MM.1S (cell line): ENCODE results near the gene R3HDML.

Source experiments
- DNase-seq: peaks from one replicate; pipeline ENCODE4 v3.0.0-alpha.2; 2015
- H2AFZ ChIP-seq: fragments of 300-600 bp; sonication (generic); 2 replicates; pipeline ENCODE4 v1.6.0; 2016; ENCODE audit warnings: antibody characterized with exemption, low read length
- H3F3A ChIP-seq: fragments of 300-600 bp; sonication (generic); 2 replicates; pipeline ENCODE4 v1.6.1; 2016; ENCODE audit warnings: mild to moderate bottlenecking, antibody characterized with exemption, low read length, moderate library complexity, mixed read lengths; ENCODE audit not compliant: insufficient read depth
- H3K27ac ChIP-seq: fragments of 300-600 bp; sonication (generic); 2 replicates; pipeline ENCODE4 v1.5.1; 2016; ENCODE audit warnings: mild to moderate bottlenecking, low read length
- H3K27me3 ChIP-seq: fragments of 300-600 bp; sonication (generic); replicated peaks from 2 replicates; pipeline ENCODE4 v1.6.0; 2016; ENCODE audit warnings: low read length; ENCODE audit not compliant: insufficient read depth
- H3K36me3 ChIP-seq: fragments of 300-600 bp; sonication (generic); replicated peaks from 2 replicates; pipeline ENCODE4 v1.6.1; 2016; ENCODE audit warnings: mild to moderate bottlenecking, low read length, mixed read lengths; ENCODE audit not compliant: insufficient read depth
- H3K4me1 ChIP-seq: fragments of 300-600 bp; sonication (generic); 2 replicates; pipeline ENCODE4 v1.6.1; 2016; ENCODE audit warnings: low read length, mixed read lengths
- H3K4me2 ChIP-seq: fragments of 300-600 bp; sonication (generic); 2 replicates; pipeline ENCODE4 v1.6.0; 2016; ENCODE audit warnings: low read depth, low read length
- H3K4me3 ChIP-seq: fragments of 300-600 bp; sonication (generic); 2 replicates; pipeline ENCODE4 v1.5.1; 2016; ENCODE audit warnings: low read length, mixed read lengths
- H3K79me2 ChIP-seq: fragments of 300-600 bp; sonication (generic); 2 replicates; pipeline ENCODE4 v1.6.1; 2016; ENCODE audit warnings: mixed run types, low read length, mixed read lengths
- H3K9ac ChIP-seq: fragments of 300-600 bp; sonication (generic); 2 replicates; pipeline ENCODE4 v1.6.1; 2016; ENCODE audit warnings: low read length, mixed read lengths
- H3K9me2 ChIP-seq: fragments of 300-600 bp; sonication (generic); replicated peaks from 2 replicates; pipeline ENCODE4 v1.6.1; 2016; ENCODE audit warnings: mild to moderate bottlenecking, low read length, mixed read lengths; ENCODE audit not compliant: insufficient read depth
- H3K9me3 ChIP-seq: fragments of 300-600 bp; sonication (generic); replicated peaks from 2 replicates; pipeline ENCODE4 v1.6.1; 2016; ENCODE audit warnings: mild to moderate bottlenecking, low read length, mixed read lengths; ENCODE audit not compliant: insufficient read depth
- H4K20me1 ChIP-seq: fragments of 300-600 bp; sonication (generic); 2 replicates; pipeline ENCODE4 v1.6.1; 2016; ENCODE audit warnings: mild to moderate bottlenecking, low read length, moderate library complexity, mixed read lengths; ENCODE audit not compliant: insufficient read depth
- EZH2 ChIP-seq: fragments of 300-600 bp; sonication (generic); optimal IDR thresholded peaks from 2 replicates; pipeline ENCODE3; 2017; ENCODE audit warnings: low read depth, mild to moderate bottlenecking, antibody characterized with exemption, low read length, mixed read lengths
- EZH2phosphoT487 ChIP-seq: fragments of 300-600 bp; sonication (generic); IDR thresholded peaks from 2 replicates; pipeline ENCODE4 v1.6.1; 2018; ENCODE audit warnings: antibody characterized with exemption, low read length
- TF ChIP-seq, protein P1 (sequence below): fragments of 300-600 bp; sonication (generic); IDR thresholded peaks from 2 replicates; pipeline ENCODE4 v1.5.1; 2016; ENCODE audit warnings: antibody characterized with exemption, low read length, mixed read lengths

The R3HDML gene

DNA sequence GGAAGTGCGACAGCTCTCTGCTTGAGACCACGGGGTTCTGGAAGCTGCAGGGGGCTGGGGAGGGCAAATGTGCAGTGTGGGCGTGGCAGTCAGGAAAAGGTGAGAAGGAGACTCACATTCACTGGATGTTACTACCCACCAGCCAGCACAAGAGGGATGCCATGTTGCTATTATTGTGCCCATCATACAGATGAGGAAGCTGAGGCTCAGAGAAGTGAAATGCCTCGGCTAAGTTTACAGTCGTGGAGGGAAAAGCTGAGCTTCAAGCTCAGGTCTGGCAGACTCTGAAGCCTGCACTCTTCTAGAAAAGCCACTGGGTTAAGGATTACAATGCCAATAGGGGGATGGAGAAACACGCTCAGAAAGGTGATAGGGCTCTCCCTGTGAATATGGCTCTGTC lies 53.0 kb downstream of the R3HDML start:
- no peak for TF ChIP-seq EZH2
- no peaks in the 10 kb centered on the region for H3K4me1 ChIP-seq

GRCh38 chr20:44390280-44390679 lies 53.4 kb downstream of the R3HDML start:
- Histone ChIP-seq H4K20me1 (no peaks in the 10 kb centered on the region), H2AFZ (no peak overlapping the region), H3K79me2 (no peaks in the 10 kb centered on the region), H3F3A (no peaks in the 10 kb centered on the region), H3K9ac (no peak overlapping the region), H3K27me3 (peaks cover 14% of the 10 kb centered on the region), H3K9me3 (no peaks in the 10 kb centered on the region), H3K4me1 (no peaks in the 10 kb centered on the region), H3K4me3 (no peak overlapping the region), H3K9me2 (no peaks in the 10 kb centered on the region), H3K27ac (no peak overlapping the region), H3K4me2 (no peak overlapping the region), H3K36me3 (no peaks in the 10 kb centered on the region)
- no peak for DNase-seq
- TF ChIP-seq, protein P1, sequence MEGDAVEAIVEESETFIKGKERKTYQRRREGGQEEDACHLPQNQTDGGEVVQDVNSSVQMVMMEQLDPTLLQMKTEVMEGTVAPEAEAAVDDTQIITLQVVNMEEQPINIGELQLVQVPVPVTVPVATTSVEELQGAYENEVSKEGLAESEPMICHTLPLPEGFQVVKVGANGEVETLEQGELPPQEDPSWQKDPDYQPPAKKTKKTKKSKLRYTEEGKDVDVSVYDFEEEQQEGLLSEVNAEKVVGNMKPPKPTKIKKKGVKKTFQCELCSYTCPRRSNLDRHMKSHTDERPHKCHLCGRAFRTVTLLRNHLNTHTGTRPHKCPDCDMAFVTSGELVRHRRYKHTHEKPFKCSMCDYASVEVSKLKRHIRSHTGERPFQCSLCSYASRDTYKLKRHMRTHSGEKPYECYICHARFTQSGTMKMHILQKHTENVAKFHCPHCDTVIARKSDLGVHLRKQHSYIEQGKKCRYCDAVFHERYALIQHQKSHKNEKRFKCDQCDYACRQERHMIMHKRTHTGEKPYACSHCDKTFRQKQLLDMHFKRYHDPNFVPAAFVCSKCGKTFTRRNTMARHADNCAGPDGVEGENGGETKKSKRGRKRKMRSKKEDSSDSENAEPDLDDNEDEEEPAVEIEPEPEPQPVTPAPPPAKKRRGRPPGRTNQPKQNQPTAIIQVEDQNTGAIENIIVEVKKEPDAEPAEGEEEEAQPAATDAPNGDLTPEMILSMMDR, result no peak
- TF ChIP-seq EZH2phosphoT487, result no peak
- TF ChIP-seq EZH2, result no peak

More for the DNA sequence above, 53.0 kb downstream of the R3HDML start:
- Histone ChIP-seq H3K9ac (no peak overlapping the region), H3K36me3 (no peaks in the 10 kb centered on the region), H3K4me2 (no peak overlapping the region), H3K4me3 (no peak overlapping the region), H3K79me2 (no peaks in the 10 kb centered on the region), H3F3A (no peaks in the 10 kb centered on the region), H3K27me3 (peaks cover 11% of the 10 kb centered on the region), H3K9me2 (no peaks in the 10 kb centered on the region), H4K20me1 (no peaks in the 10 kb centered on the region), H3K27ac (no peak overlapping the region), H3K9me3 (no peaks in the 10 kb centered on the region), H2AFZ (no peak overlapping the region)
- no peak for DNase-seq

DNA sequence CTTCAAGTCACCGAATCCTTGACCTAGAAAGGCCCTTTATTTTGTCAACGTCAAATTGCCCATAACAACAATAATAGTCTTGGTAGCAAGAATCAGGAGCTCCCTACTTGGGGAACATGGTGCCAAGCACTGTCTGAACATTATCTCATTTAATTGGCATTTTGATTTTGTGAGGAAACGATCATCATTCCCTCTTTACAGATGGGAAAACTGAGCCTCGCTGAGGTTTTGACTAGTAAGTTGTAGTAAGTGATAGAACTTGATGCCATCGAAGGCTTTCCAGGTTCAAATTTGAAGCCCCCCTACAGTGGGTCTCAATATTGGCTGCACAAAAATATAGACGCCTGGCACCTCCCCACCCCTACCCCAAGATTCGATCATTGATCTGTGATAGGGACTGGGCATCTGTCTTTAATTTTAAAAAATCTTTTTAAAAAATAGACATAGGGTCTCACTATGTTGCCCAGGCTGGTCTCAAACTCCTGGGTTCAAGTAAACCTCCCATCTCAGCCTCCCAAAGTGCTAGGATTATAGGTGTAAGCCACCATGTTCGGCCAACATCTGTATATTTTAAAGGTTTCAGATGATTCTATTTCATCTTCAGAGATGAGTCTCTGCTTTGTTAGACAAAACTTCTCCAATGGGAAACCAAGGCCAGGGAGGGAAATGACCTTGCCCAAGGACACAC lies 55.4 kb downstream of the R3HDML start:
- Histone ChIP-seq H3F3A (no peaks in the 10 kb centered on the region), H3K9me2 (no peaks in the 10 kb centered on the region), H3K36me3 (no peaks in the 10 kb centered on the region), H3K4me1 (no peaks in the 10 kb centered on the region), H3K27me3 (peaks cover 16% of the 10 kb centered on the region), H4K20me1 (no peaks in the 10 kb centered on the region), H3K4me2 (no peak overlapping the region), H3K79me2 (no peaks in the 10 kb centered on the region), H3K9ac (no peak overlapping the region), H3K9me3 (no peaks in the 10 kb centered on the region), H3K27ac (no peak overlapping the region), H3K4me3 (no peak overlapping the region), H2AFZ (no peak overlapping the region)
- DNase-seq, result no peak
- no peak for TF ChIP-seq EZH2
- TF ChIP-seq, protein P1, result no peak
- no peak for TF ChIP-seq EZH2phosphoT487
